ENCODE measurements around the gene HOGA1.
A peak's percentile ranks its signal among the peaks of the same experiment; 100 is the strongest.

HOGA1 gene

DNA sequence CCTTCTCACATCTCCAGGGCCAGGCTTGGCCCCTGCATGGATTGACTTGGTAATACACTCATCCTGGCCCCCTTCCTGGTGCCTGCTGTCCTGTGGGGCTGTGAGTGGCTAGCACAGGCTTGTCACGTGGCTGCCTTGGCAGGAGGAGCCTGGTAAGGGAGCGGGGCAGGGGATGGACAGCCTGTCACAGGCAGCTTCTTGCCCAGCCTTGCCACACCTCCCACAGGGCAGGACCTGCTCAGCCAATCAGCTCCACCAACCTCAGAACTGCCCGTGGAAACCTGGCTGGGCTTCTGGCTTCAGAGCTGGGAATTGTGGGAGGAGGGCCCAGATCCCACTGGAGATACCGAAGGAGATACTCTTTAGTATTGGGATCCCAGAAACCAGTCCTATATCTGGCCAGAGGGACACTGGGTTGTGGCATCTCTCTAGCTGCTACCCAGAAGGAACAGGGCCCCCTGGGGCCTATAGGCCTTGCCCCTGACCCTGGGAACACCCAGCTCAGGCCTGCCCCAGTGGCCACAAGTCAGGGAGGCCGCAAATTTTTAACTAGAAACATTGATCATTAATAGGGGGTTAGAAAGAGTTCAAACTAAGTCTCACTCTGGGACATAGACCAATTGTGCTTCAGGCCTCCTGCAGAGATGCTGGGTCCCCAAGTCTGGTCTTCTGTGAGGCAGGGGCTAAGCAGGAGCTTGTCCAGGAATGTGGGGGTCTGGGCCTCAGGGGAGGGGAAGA, at the start of gene HOGA1:
TSS of gene HOGA1 (plus strand) at position 330 of the 738 bp plus-strand sequence. CDS start at position 645, 315 bp downstream.
- H3K4me3 ChIP-seq (replicated peaks in 1 of 2; ENCODE audit: low read depth in 2 of 2, low read length in 2 of 2), result no peak within 1 kb of the TSS
- no peak for TF ChIP-seq CTCF (IDR thresholded peaks at IDR 0.05; ENCODE audit: low read depth, low read length)
- DNase-seq (ENCODE audit: low read depth in 2 of 2), result peak; percentile 37 to 72

- TF ChIP-seq CTCF (IDR thresholded peaks at IDR 0.05; ENCODE audit: low read depth, low read length), result peak; percentile 67
- peak; percentile 52 to 56 for DNase-seq (ENCODE audit: low read depth in 2 of 2)
- H3K4me3 ChIP-seq (replicated peaks in 1 of 2; ENCODE audit: low read depth in 2 of 2, low read length in 2 of 2), result no peak overlapping the region
These were observed 49.3 kb upstream of the HOGA1 start for GRCh38 chr10:97534746-97535367.

GRCh38 chr10:97537186-97537869, 46.9 kb upstream of the HOGA1 start:
- TF ChIP-seq CTCF (IDR thresholded peaks at IDR 0.05; ENCODE audit: low read depth, low read length), result no peak
- no peak overlapping the region for H3K4me3 ChIP-seq (replicated peaks in 1 of 2; ENCODE audit: low read depth in 2 of 2, low read length in 2 of 2)
- no peak for DNase-seq (ENCODE audit: low read depth in 2 of 2)

GRCh38 chr10:97538411-97538810, 45.8 kb upstream of the HOGA1 start:
- TF ChIP-seq CTCF (IDR thresholded peaks at IDR 0.05; ENCODE audit: low read depth, low read length), result no peak
- no peak overlapping the region for H3K4me3 ChIP-seq (replicated peaks in 1 of 2; ENCODE audit: low read depth in 2 of 2, low read length in 2 of 2)
- DNase-seq (ENCODE audit: low read depth in 2 of 2), result peak in 1 of 2 donors; percentile 70

DNA sequence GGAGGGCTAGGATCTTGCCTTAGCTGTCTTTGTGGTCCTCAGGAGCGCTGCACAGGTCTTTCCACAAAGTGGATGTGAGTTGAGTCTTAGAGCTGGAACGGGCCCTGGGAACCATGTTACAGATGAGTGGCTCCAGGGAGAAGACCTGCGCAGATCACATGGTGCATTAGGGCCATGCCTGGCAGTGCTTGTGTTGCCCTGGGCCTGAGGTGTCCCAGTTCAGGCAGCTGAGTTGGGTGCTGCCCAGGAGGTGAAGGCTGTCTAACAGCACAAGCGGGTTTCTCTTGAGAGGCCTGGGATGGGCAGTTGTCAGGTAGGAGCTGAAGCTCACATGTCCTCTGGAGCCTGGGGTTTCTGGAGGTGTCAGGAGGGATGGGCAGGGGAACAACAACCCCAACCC, 45.4 kb upstream of the HOGA1 start:
- TF ChIP-seq CTCF (IDR thresholded peaks at IDR 0.05; ENCODE audit: low read depth, low read length), result no peak
- H3K4me3 ChIP-seq (replicated peaks in 1 of 2; ENCODE audit: low read depth in 2 of 2, low read length in 2 of 2), result no peak overlapping the region
- DNase-seq (ENCODE audit: low read depth in 2 of 2), result no peak

- H3K4me3 ChIP-seq (replicated peaks in 1 of 2; ENCODE audit: low read depth in 2 of 2, low read length in 2 of 2), result no peak overlapping the region
- peak; percentile 43 for TF ChIP-seq CTCF (IDR thresholded peaks at IDR 0.05; ENCODE audit: low read depth, low read length)
- peak; percentile 85 to 97 for DNase-seq (ENCODE audit: low read depth in 2 of 2)
These were observed 44.5 kb upstream of the HOGA1 start for GRCh38 chr10:97539523-97540200.

All from cardiac fibroblast (primary cell).